Ovary (tissue), 10 donors: ENCODE results near the gene HPS3. TPM values are rescaled to one million over a fixed set of nuclear protein-coding genes. Genes with fewer than 3 reads are reported as not detected.

Experiments
- DNase-seq, 5 donors: peaks; one replicate each; pipeline ENCODE4 v3.0.0-alpha.2; 2019 to 2020
- H3K27ac ChIP-seq, 2 donors: fragments of 200-600 bp; one replicate each; pipeline versions ENCODE4 v1.5.1 to v1.8.0; 2019 to 2022
- H3K27me3 ChIP-seq: fragments of 200-600 bp; one replicate; pipeline ENCODE4 v1.8.0; 2022
- H3K36me3 ChIP-seq: fragments of 200-600 bp; sonication (generic); one replicate; pipeline ENCODE4 v1.5.1; 2019
- H3K4me1 ChIP-seq: one replicate; pipeline ENCODE4 v1.8.1; 2013; ENCODE audit warnings: mild to moderate bottlenecking, moderate library complexity; ENCODE audit not compliant: insufficient read depth
- H3K4me3 ChIP-seq: fragments of 200-600 bp; sonication (generic); one replicate; pipeline ENCODE4 v1.5.1; 2017
- H3K9me3 ChIP-seq, 2 donors: fragments of 200-600 bp in 1 of 2; sonication (generic) in 1 of 2; one replicate each; pipeline versions ENCODE4 v1.5.1 to v1.8.1; 2013 to 2019; ENCODE audit warnings: mild to moderate bottlenecking in 1 of 2, moderate library complexity in 1 of 2
- CTCF ChIP-seq, 3 donors: fragments of 450-650 bp in 2 of 3; fragments of 200-600 bp in 1 of 3; IDR thresholded peaks; one replicate each; pipeline versions ENCODE4 v1.5.1 to v1.8.0; 2016 to 2022; ENCODE audit warnings: antibody characterized with exemption in 3 of 3, mild to moderate bottlenecking in 1 of 3
- EP300 ChIP-seq: sonication (generic); formaldehyde crosslinking; IDR thresholded peaks from one replicate; pipeline ENCODE4 v1.6.1; 2017; ENCODE audit warnings: antibody characterized with exemption
- POLR2A ChIP-seq: fragments of 450-650 bp; IDR thresholded peaks from one replicate; pipeline ENCODE4 v1.6.1; 2017; ENCODE audit warnings: antibody characterized with exemption, mild to moderate bottlenecking, moderate library complexity
- WGBS, 3 donors: extraction: QIAGEN DNeasy Blood & Tissue Kit in 1 of 3; methylation state at CpG; one replicate each; pipeline versions ENCODE4 v1.1.5 to v1.1.7; 2013 to 2017; 5-methylcytosine and 5-hydroxymethylcytosine counted together
- intact Hi-C, 4 donors: fragments of 100-400 bp; cut with DNase I; formaldehyde crosslinking; loops; one replicate each; pipeline versions ENCODE4 v1.11.0 to v1.15.1; 2022 to 2023
- long read RNA-seq, 3 donors: library from polyadenylated mRNA in 2 of 3; unstranded in 2 of 3; transcript quantifications; one replicate each; pipeline ENCODE4 v2.0.0 and lab custom pipeline, GENCODE V29; 2021 to 2026
- polyA plus RNA-seq, 2 donors: library from polyadenylated mRNA; stranded (reverse); fragments of 200-250 nt in 1 of 2; fragments of 350-450 nt in 1 of 2; fragmentation: Illumina TruSeq in 1 of 2; extraction: RNeasy Lipid Tissue Mini Kit (QIAGEN cat#74804) in 1 of 2; gene quantifications; one replicate each; pipeline ENCODE4 v1.2.3, GENCODE V29; 2013 to 2014
- total RNA-seq, 7 donors: library from RNA; depleted of rRNA in 2 of 7; stranded (reverse); fragments of >200 nt in 2 of 7; fragmentation: NEBNext Ultra II Directional in 3 of 7; extraction: Animal tissue kit (Norgen Biotek cat#: 25700) in 3 of 7; gene quantifications; one replicate each; pipeline versions ENCODE4 v1.1.0 to v1.2.4, GENCODE V29; 2016 to 2023
- donor health status: DM: no; HTN: no; CAD: no; lungs with moderate emphysema.
- donor health status: DM: no; HTN: no; CAD: no.
- donor health status: Bipolar disorder and iron deficiency.
- donor health status: DM: yes; HTN: yes; CAD: no.
- donor health status: DM: no; HTN: no; CAD: no.
- donor health status: DM: yes; HTN: yes; CAD: no.

Gene HPS3
- total RNA-seq, result 10 to 100 TPM; 15.7 to 25.2 (median 17.9) TPM
- 10 to 100 TPM; 11.4 to 16.7 TPM for polyA plus RNA-seq
- long read RNA-seq, donor 1, full-length matches to known transcripts, result 9 of 38 reads
- long read RNA-seq, donor 1, partial matches to known transcripts, result 23 of 38 reads
- long read RNA-seq, donor 1, other reads (novel, unspliced or antisense), result 6 of 38 reads
- long read RNA-seq, donor 2, full-length matches to known transcripts, result 2 of 8 reads
- long read RNA-seq, donor 2, partial matches to known transcripts, result 6 of 8 reads
- long read RNA-seq, donor 2, other reads (novel, unspliced or antisense), result 0 of 8 reads
- long read RNA-seq, donor 3, full-length matches to known transcripts, result 48 of 55 reads
- long read RNA-seq, donor 3, partial matches to known transcripts, result 2 of 55 reads
- long read RNA-seq, donor 3, other reads (novel, unspliced or antisense), result 5 of 55 reads

- 0 to 1% (median 1%) methylated on average over 76 to 84 of the region's 84 CpGs for WGBS, 3 donors
Observed at GRCh38 chr3:149129326-149130205, at the start of gene HPS3. TSS of gene HPS3 (plus strand) at chr3:149129638. CDS start at chr3:149129724, 86 bp downstream.

GRCh38 chr3:149080011-149080698 is 49.3 kb upstream of the HPS3 start:
- intact Hi-C loops, result no loop called here
- Histone ChIP-seq H3K4me3 (no peak overlapping the region), H3K27me3 (no peaks in the 10 kb centered on the region), H3K36me3 (no peaks in the 10 kb centered on the region), H3K4me1 (peaks cover 2% of the 10 kb centered on the region), H3K27ac (no peak overlapping the region), H3K9me3 (no peaks in the 10 kb centered on the region)
- TF ChIP-seq EP300, result no peak
- no peak for TF ChIP-seq CTCF (IDR thresholded peaks at IDR 0.05)
- no peak for DNase-seq
- 90 to 97% (median 96%) methylated on average over 3 of the region's 3 CpGs for WGBS, 3 donors

More at GRCh38 chr3:149129326-149130205, at the start of gene HPS3:
- no peaks in the 10 kb centered on the region for H3K9me3 ChIP-seq
- H3K36me3 ChIP-seq, result no peaks in the 10 kb centered on the region
- intact Hi-C loops, result loop anchor here (5.0 to 10.0 kb wide), 6 partner anchors 143 to 585 kb away; partner anchors contain the start of gene TM4SF4 (in 1 of the 4)
- H3K4me1 ChIP-seq, result peaks cover 5% of the 10 kb centered on the region
- peak; percentile 89 to 94 (median 91) for DNase-seq
- no peak for TF ChIP-seq CTCF (IDR thresholded peaks at IDR 0.05)
- TF ChIP-seq POLR2A, result peak; percentile 95
- peak within 1 kb of the TSS; percentile 83 for H3K4me3 ChIP-seq
- no peaks in the 10 kb centered on the region for H3K27me3 ChIP-seq
- H3K27ac ChIP-seq, result peak within 1 kb of the TSS; percentile 64 to 86

GRCh38 chr3:149080699-149081091 is 48.7 kb upstream of the HPS3 start:
- Histone ChIP-seq H3K27ac (no peak overlapping the region), H3K4me3 (no peak overlapping the region), H3K9me3 (no peaks in the 10 kb centered on the region), H3K4me1 (peaks cover 2% of the 10 kb centered on the region), H3K27me3 (no peaks in the 10 kb centered on the region), H3K36me3 (no peaks in the 10 kb centered on the region)
- DNase-seq, result no peak
- TF ChIP-seq POLR2A (no peak), CTCF (IDR thresholded peaks at IDR 0.05) (no peak), EP300 (no peak)
- intact Hi-C loops, result no loop called here
- 75 to 95% (median 90%) methylated on average over 2 of the region's 2 CpGs for WGBS, 3 donors

- Histone ChIP-seq H3K36me3 (no peaks in the 10 kb centered on the region), H3K4me3 (no peak overlapping the region), H3K27me3 (no peaks in the 10 kb centered on the region), H3K4me1 (peaks cover 2% of the 10 kb centered on the region), H3K27ac (no peak overlapping the region), H3K9me3 (no peaks in the 10 kb centered on the region)
- intact Hi-C loops, result no loop called here
- TF ChIP-seq POLR2A (no peak), EP300 (no peak), CTCF (IDR thresholded peaks at IDR 0.05) (no peak)
- 89 to 97% (median 94%) methylated on average over 1 of the region's 1 CpG for WGBS, 3 donors
- no peak for DNase-seq
Observed at GRCh38 chr3:149081772-149082171, 47.7 kb upstream of the HPS3 start.
